SJCRH30 (cell line): ENCODE results near the gene FRS3. TPM values are rescaled to one million over a fixed set of nuclear protein-coding genes. Genes with fewer than 3 reads are reported as not detected.
"Not testable (repeated sequence)": the region's sequence is repeated elsewhere in the genome, so short reads cannot be mapped to it uniquely, and the experiment has no call there.

Source experiments
- DNase-seq, 2 experiments: peaks; one replicate each; pipeline ENCODE4 v3.0.0-alpha.2; 2015 to 2020
- H3K27ac ChIP-seq: fragments of 250-450 bp; sonication (Bioruptor Pico); 2 replicates; pipeline ENCODE4 v1.5.1; 2020; ENCODE audit warnings: mild to moderate bottlenecking, moderate library complexity
- H3K27me3 ChIP-seq: fragments of 250-450 bp; sonication (Bioruptor Pico); 2 replicates; pipeline ENCODE4 v1.5.1; 2020; ENCODE audit warnings: mild to moderate bottlenecking, moderate library complexity
- H3K36me3 ChIP-seq: fragments of 250-450 bp; sonication (Bioruptor Pico); 2 replicates; pipeline ENCODE4 v1.5.1; 2020; ENCODE audit warnings: mild to moderate bottlenecking, moderate library complexity
- H3K4me1 ChIP-seq: fragments of 250-450 bp; sonication (Bioruptor Pico); 2 replicates; pipeline ENCODE4 v1.5.1; 2020; ENCODE audit warnings: mild to moderate bottlenecking, moderate library complexity
- H3K4me3 ChIP-seq: fragments of 250-450 bp; sonication (Bioruptor Pico); 2 replicates; pipeline ENCODE4 v1.5.1; 2020; ENCODE audit warnings: mild to moderate bottlenecking, moderate library complexity
- H3K9me3 ChIP-seq: fragments of 250-450 bp; sonication (Bioruptor Pico); replicated peaks from 2 replicates; pipeline ENCODE4 v1.5.1; 2020; ENCODE audit warnings: mild to moderate bottlenecking, moderate library complexity
- total RNA-seq: library from RNA; depleted of rRNA; stranded (reverse); fragments of >200 nt; shearing (Covaris generic); gene quantifications from 2 replicates; pipeline ENCODE4 v1.2.3, GENCODE V29; 2014

The FRS3 gene
- total RNA-seq, 1 experiment from 2014 or later = 2.6 TPM

- peak; percentile 20 to 25 for DNase-seq
- no peaks in the 10 kb centered on the region for H3K27me3 ChIP-seq
- no peaks in the 10 kb centered on the region for H3K9me3 ChIP-seq
- no peak overlapping the region for H3K27ac ChIP-seq
- no peak overlapping the region for H3K4me3 ChIP-seq
- peaks cover 21% of the 10 kb centered on the region for H3K4me1 ChIP-seq
- no peaks in the 10 kb centered on the region for H3K36me3 ChIP-seq
These were observed 11.0 kb downstream of the FRS3 start for GRCh38 chr6:41768545-41769308.

- H3K27me3 ChIP-seq = no peaks in the 10 kb centered on the region
- peak; percentile 78 to 89 for DNase-seq
- no peaks in the 10 kb centered on the region for H3K36me3 ChIP-seq
- H3K27ac ChIP-seq = no peak overlapping the region; the same call in 1 of the 2 replicates
- no peaks in the 10 kb centered on the region for H3K9me3 ChIP-seq
- H3K4me1 ChIP-seq = peaks cover 24% of the 10 kb centered on the region
- H3K4me3 ChIP-seq = no peak overlapping the region
These were observed 12.4 kb downstream of the FRS3 start for GRCh38 chr6:41767112-41767833.

- not testable (repeated sequence) for H3K9me3 ChIP-seq, DNase-seq, H3K4me3 ChIP-seq, H3K27me3 ChIP-seq, H3K27ac ChIP-seq, H3K36me3 ChIP-seq
- H3K4me1 ChIP-seq = peaks cover 24% of the 10 kb centered on the region
These were observed 13.5 kb downstream of the FRS3 start for GRCh38 chr6:41766043-41766664.

- no peaks in the 10 kb centered on the region for H3K27me3 ChIP-seq
These were observed 16.2 kb downstream of the FRS3 start for GRCh38 chr6:41763470-41763869.

GRCh38 chr6:41759905-41760579 lies 19.7 kb downstream of the FRS3 start:
- H3K36me3 ChIP-seq = no peaks in the 10 kb centered on the region
- peaks cover 15% of the 10 kb centered on the region for H3K4me1 ChIP-seq
- no peaks in the 10 kb centered on the region for H3K9me3 ChIP-seq
- H3K27me3 ChIP-seq = no peaks in the 10 kb centered on the region
- no peak overlapping the region for H3K27ac ChIP-seq
- no peak overlapping the region for H3K4me3 ChIP-seq
- DNase-seq = no peak

More at GRCh38 chr6:41763470-41763869, 16.2 kb downstream of the FRS3 start:
- Histone ChIP-seq H3K9me3 (no peaks in the 10 kb centered on the region), H3K4me3 (no peak overlapping the region), H3K36me3 (no peaks in the 10 kb centered on the region), H3K27ac (no peak overlapping the region), H3K4me1 (peaks cover 21% of the 10 kb centered on the region)
- peak in 1 of 2 experiments; percentile 15 for DNase-seq

GRCh38 chr6:41759106-41759904 lies 20.4 kb downstream of the FRS3 start:
- H3K4me3 ChIP-seq = no peak overlapping the region
- H3K9me3 ChIP-seq = no peaks in the 10 kb centered on the region
- H3K36me3 ChIP-seq = no peaks in the 10 kb centered on the region
- no peak overlapping the region for H3K27ac ChIP-seq
- H3K27me3 ChIP-seq = no peaks in the 10 kb centered on the region
- peaks cover 15% of the 10 kb centered on the region for H3K4me1 ChIP-seq
- DNase-seq = no peak

GRCh38 chr6:41758641-41759035 lies 21.1 kb downstream of the FRS3 start:
- peaks cover 15% of the 10 kb centered on the region for H3K4me1 ChIP-seq
- DNase-seq = no peak
- no peak overlapping the region for H3K4me3 ChIP-seq

GRCh38 chr6:41757931-41758640 lies 21.6 kb downstream of the FRS3 start:
- Histone ChIP-seq H3K27me3 (no peaks in the 10 kb centered on the region), H3K36me3 (no peaks in the 10 kb centered on the region), H3K27ac (no peak overlapping the region), H3K4me3 (no peak overlapping the region), H3K4me1 (peaks cover 12% of the 10 kb centered on the region), H3K9me3 (no peaks in the 10 kb centered on the region)
- no peak for DNase-seq

More at GRCh38 chr6:41758641-41759035, 21.1 kb downstream of the FRS3 start:
- Histone ChIP-seq H3K27ac (no peak overlapping the region), H3K36me3 (no peaks in the 10 kb centered on the region), H3K9me3 (no peaks in the 10 kb centered on the region), H3K27me3 (no peaks in the 10 kb centered on the region)

- no peaks in the 10 kb centered on the region for H3K9me3 ChIP-seq
- H3K4me1 ChIP-seq = peaks cover 12% of the 10 kb centered on the region
- no peak overlapping the region for H3K27ac ChIP-seq
- no peaks in the 10 kb centered on the region for H3K36me3 ChIP-seq
- peak; percentile 65 to 71 for DNase-seq
- no peaks in the 10 kb centered on the region for H3K27me3 ChIP-seq
- no peak overlapping the region for H3K4me3 ChIP-seq
These were observed 22.4 kb downstream of the FRS3 start for GRCh38 chr6:41757271-41757670.

- Histone ChIP-seq H3K4me3 (no peak overlapping the region), H3K36me3 (no peaks in the 10 kb centered on the region), H3K27ac (no peak overlapping the region), H3K27me3 (no peaks in the 10 kb centered on the region), H3K4me1 (peaks cover 12% of the 10 kb centered on the region), H3K9me3 (no peaks in the 10 kb centered on the region)
- no peak for DNase-seq
These were observed 23.3 kb downstream of the FRS3 start for GRCh38 chr6:41756354-41756753.

GRCh38 chr6:41755895-41756294 lies 23.8 kb downstream of the FRS3 start:
- Histone ChIP-seq H3K27me3 (no peaks in the 10 kb centered on the region), H3K9me3 (no peaks in the 10 kb centered on the region), H3K4me3 (no peak overlapping the region), H3K27ac (no peak overlapping the region), H3K4me1 (peaks cover 12% of the 10 kb centered on the region), H3K36me3 (no peaks in the 10 kb centered on the region)
- no peak for DNase-seq

GRCh38 chr6:41750374-41750773 lies 29.3 kb downstream of the FRS3 start:
- H3K27ac ChIP-seq = no peak overlapping the region
- H3K4me1 ChIP-seq = no peaks in the 10 kb centered on the region
- no peak overlapping the region for H3K4me3 ChIP-seq
- no peaks in the 10 kb centered on the region for H3K27me3 ChIP-seq
- H3K9me3 ChIP-seq = no peaks in the 10 kb centered on the region
- no peak for DNase-seq
- no peaks in the 10 kb centered on the region for H3K36me3 ChIP-seq

- H3K27me3 ChIP-seq = no peaks in the 10 kb centered on the region
- no peaks in the 10 kb centered on the region for H3K9me3 ChIP-seq
- DNase-seq = no peak
- H3K27ac ChIP-seq = no peak overlapping the region
- no peak overlapping the region for H3K4me3 ChIP-seq
- no peaks in the 10 kb centered on the region for H3K36me3 ChIP-seq
- no peaks in the 10 kb centered on the region for H3K4me1 ChIP-seq
These were observed 31.2 kb downstream of the FRS3 start for GRCh38 chr6:41748542-41748941.

- no peaks in the 10 kb centered on the region for H3K4me1 ChIP-seq
- H3K27ac ChIP-seq = no peak overlapping the region
- H3K4me3 ChIP-seq = no peak overlapping the region
- H3K27me3 ChIP-seq = no peaks in the 10 kb centered on the region
- no peaks in the 10 kb centered on the region for H3K9me3 ChIP-seq
- no peaks in the 10 kb centered on the region for H3K36me3 ChIP-seq
- no peak for DNase-seq
These were observed 31.6 kb downstream of the FRS3 start for GRCh38 chr6:41748102-41748477.
